NCI-H2107 (cell line): ENCODE data around the gene MRGPRF.

Experiments used
- DNase-seq: peaks from one replicate; lab custom pipeline; 2025; lab: John Stamatoyannopoulos, UW

The MRGPRF gene

GRCh38 chr11:69050592-69051380, 37.7 kb upstream of the MRGPRF start:
- DNase-seq: no peak

- DNase-seq: no peak
Measured at GRCh38 chr11:69049490-69049867, 36.4 kb upstream of the MRGPRF start.

GRCh38 chr11:69048694-69049489, 35.8 kb upstream of the MRGPRF start, which contains the start of gene TPCN2:
TPCN2 (plus strand) TSS chr11:69048932; CDS start chr11:69048998, 66 bp downstream.
- DNase-seq: peak; percentile 88

DNA sequence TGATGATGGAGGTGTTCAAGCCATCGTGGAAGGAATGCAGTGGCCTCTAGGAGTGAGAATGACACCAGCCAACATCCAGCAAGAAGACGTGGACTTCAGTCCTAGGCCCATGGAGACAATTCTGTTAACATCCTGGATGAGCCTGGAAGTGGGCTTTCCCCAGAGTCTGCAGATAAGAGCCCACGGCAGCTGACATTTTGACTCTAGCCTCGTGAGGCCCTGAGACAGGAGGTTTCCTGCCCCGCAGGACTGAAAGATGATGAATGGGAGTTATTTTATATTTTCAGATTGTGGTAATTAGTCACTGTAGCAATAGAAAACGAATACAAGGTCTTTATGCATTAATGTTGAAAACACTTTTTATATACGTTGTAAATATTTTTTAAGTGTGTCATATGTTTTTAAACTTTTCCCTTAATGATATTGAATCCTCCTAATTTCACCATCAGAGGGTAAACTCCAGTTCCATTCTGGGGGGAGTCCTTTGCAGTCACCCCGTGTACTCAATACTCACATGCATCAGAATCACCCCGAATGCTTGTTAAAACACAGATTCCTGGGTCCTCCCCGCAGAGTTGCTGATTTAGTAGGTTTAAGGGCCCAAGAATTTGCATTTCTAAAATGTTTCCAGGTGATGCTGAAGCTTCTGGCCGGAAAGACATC, 35.1 kb upstream of the MRGPRF start:
- no peak for DNase-seq

DNA sequence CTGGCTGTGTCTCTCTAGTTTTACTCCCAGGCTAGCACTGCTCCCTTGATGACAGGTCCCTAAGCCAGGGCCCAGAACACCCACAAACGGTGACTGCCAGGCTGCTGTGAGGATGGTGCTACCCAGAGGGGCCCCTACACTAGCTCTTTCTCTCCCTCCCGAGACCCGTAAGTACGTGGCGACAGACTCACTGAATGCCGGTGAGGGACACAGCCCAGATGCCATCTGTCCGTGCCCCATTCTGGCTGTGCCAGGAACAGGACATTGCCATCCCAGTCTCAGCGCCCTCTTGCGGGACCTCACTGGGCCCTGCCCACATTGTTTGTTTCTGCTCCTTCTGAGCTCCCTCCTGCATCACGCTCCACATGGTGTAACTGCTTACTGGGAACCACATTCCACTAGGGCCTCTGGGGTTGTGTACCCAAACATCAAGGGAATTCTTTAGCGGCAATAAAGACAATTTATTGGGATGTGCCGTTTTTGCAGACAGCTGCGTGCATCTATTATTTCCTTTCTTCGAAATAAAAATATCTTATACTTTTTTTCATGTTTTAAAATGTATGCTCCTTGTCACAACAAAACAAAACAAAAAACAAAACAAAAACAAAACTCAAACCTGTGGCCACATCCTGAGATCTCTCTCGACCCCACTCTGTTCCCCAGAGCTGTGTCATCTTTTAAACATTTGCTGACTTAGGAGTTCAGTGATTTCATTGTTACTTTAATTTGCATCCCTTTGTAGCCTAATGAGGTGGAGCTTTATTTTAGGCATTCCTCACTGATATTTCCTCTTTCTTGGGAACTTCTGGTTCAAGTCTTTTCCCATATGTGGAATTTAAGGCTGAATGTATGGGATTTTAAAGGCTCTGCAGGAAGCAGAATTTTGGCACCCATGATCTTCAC, 31.3 kb upstream of the MRGPRF start:
- peak; percentile 34 for DNase-seq

GRCh38 chr11:69041516-69041915, 28.5 kb upstream of the MRGPRF start:
- no peak for DNase-seq

DNA sequence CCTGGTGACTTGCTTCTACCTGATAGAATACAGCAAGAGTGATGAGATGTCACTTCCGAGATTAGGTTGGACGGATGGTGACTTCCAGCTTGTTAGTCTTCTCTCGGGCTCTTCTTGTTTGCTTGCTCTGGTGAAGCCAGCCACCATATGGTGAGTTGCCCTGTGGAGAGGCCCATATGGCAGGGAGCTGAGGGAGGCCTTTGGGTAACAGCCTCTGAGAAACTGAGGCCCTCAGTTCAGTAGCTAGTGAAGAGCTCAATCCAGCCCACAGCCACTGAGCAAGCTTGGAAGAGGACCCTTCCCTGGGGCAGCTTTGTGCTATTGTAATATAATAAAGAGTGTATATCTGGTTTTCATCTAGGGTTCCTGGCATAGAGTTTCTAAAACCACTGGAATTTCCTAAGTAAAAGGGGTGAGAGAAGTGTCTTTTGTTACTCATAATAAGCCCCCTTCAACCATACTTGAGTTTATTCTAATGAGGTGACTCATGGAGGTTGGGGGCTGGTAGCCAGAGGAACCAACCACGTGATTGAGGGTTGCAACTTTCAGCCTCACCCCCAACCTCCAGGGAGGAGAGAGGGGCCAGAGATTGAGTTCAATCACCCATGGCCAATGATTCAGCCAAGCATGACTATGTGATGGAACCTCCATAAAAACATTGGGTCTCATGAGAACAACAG, 27.7 kb upstream of the MRGPRF start:
- no peak for DNase-seq

DNA sequence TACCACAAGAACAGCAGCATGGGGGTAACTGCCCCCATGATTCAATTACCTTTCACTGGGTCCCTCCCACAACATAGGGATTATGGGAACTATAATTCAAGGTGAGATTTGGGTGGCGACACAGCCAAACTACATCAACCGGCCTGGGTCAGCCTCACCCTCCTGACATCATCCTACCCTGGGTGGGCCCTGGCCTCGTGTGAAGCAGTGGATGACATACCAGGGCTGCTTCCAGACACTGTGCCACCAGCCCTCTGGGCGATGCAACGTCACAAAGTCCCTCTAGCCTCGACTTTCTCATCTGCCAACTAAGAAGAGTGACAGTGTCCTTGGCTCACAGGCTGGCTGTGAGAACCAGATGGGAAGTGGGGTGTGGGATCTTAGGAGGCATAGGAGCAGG, 27.0 kb upstream of the MRGPRF start:
- no peak for DNase-seq

GRCh38 chr11:69039501-69039900, 26.5 kb upstream of the MRGPRF start:
- no peak for DNase-seq

DNA sequence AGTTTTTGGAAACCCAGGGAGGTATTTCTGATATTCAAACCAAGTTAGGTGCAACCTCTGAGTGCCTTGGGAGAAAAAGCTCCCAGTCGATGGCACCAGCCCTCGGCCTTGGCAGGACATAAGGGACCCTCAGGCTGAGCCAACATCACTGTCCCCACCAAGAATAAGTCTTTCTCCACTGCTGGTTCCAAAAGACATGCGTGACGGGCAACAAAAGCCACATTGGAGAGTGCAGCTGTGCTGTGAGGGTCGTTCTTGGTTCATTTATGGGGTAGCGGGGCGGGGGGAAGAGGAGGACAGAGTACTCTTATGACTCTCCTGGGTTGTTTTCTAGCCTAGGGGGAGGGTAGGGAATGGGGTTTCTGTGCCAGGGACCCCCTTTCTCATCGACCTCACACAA, 24.5 kb upstream of the MRGPRF start:
- no peak for DNase-seq

DNA sequence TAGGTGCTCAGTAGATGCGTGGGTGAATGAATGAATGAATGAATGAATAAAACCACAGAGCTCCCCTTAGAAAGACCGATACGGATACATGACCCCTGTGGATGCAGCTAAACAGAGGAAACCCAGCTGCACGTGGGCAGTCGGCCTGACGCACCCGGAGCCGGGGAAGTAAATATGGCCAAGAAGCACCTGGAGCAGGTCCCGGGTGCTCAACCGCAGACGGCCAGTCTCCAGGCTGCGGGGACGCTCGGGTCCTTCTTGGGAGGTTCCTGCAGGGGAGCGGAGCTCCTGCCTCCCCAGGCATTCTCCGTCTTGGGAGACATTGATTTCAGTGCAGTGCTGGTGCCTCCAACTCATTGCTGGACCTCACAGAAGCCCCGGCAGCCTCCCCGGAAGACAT, 24.0 kb upstream of the MRGPRF start:
- DNase-seq: no peak

DNA sequence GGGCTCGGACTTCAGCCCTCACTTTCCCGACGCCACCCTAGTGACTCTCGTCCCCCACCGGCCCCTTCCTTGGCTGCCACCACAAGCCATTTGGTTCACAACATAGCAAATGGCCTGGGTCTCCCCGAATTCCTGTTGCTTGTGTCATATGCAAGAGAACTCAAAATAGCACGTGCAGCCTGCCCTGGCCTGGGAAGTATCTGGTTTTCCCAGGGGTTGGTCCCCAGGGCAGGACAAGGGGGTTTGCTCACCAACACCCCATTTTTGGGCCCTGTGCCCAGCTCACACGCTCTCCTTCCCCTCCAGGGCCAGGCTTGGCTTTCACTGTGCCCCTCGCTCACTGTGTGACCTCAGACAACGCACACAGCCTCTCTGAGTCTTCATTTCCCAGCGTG, 22.9 kb upstream of the MRGPRF start:
- DNase-seq: no peak

- no peak for DNase-seq
Measured at GRCh38 chr11:69035150-69035945, 22.3 kb upstream of the MRGPRF start.

- DNase-seq: no peak
Measured at GRCh38 chr11:69034123-69034867, 21.2 kb upstream of the MRGPRF start.

DNA sequence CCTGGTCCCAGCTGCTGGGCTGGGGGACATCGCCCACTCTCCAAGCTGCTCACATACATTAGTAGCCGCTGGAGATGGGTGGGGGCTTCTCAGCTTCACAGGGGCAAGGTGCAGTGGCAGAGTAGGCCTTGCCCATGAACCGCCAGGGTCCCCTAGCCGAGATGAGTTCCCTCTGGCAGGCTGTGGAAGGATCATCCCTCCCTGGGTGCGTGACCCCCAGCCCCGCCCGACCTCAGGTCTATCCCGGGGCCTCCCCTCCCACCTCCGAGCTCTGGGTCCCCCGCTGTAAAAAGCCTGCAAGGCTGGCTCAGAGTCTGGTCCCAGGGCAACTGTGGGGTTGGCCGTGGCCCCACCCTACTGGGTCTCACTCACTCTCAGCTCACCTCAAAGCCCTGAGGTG, 20.4 kb upstream of the MRGPRF start:
- no peak for DNase-seq

DNA sequence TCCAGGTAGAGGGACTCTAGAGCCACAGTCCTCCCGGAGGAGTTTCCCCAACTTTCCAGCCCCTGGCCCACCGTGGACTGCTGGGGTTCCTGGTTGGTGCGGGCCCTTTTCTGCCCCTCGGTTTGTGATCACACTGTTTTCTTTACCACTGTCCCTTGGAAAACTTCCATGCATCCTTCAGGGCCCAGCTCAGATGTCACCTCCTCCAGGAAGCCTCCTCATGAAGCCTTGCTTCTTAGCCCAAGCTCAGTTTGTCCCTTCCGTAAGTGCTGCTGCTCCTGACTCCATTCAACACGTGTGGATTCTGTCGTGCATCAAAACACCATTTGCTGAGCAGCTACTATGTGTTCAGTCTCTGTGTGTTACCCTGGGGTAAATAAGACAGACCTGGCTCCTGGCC, 19.8 kb upstream of the MRGPRF start:
- no peak for DNase-seq

DNA sequence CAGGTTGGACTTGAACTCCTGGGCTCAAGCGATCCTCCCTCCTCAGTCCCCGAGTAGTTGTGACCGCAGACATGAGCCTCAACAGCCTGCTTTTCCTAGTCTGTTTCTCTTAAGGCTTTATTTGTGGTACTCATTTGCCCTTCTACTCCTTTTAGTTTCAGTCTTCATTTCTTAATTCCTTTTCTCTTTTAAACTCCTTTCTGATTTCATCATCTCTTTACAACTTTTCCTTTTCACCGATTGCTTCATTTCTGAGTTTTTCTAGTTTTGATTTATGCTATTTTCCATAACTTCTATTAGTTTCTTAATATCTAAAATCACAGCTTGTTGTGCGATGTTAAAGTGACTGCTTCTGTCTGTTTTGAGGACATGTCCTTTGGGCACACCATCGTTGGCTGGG, 17.3 kb upstream of the MRGPRF start:
- DNase-seq: no peak

- DNase-seq: no peak
Measured at GRCh38 chr11:69027704-69028372, 14.8 kb upstream of the MRGPRF start.

GRCh38 chr11:69024509-69024908, 11.5 kb upstream of the MRGPRF start:
- DNase-seq: no peak
